ENCODE results near the gene ZNF787. TPM values are rescaled to one million over a fixed set of nuclear protein-coding genes. Genes with fewer than 3 reads are reported as not detected.

Gene ZNF787

GRCh38 chr19:56071151-56071550, 49.9 kb downstream of the ZNF787 start:
- Histone ChIP-seq H3K4ac (ENCODE audit: low read depth, low read length) (no peak overlapping the region), H4K8ac (ENCODE audit: low read depth, low read length) (no peak overlapping the region), H3K9ac (ENCODE audit: low read length) (no peak overlapping the region), H2BK120ac (ENCODE audit: low read depth, low read length) (no peak overlapping the region), H3K27me3 (ENCODE audit: insufficient read depth, low read length, poor library complexity) (no peaks in the 10 kb centered on the region), H3K4me3 (ENCODE audit: low read length) (no peak overlapping the region), H3K56ac (ENCODE audit: low read length) (no peak overlapping the region), H3K79me2 (ENCODE audit: control insufficient read depth, insufficient read depth, low read length) (no peaks in the 10 kb centered on the region), H3K18ac (ENCODE audit: low read length) (no peak overlapping the region), H3K27ac (ENCODE audit: low read depth, low read length) (no peak overlapping the region), H3K36me3 (ENCODE audit: control insufficient read depth, insufficient read depth, low read length) (no peaks in the 10 kb centered on the region), H2BK5ac (ENCODE audit: low read length) (no peak overlapping the region), H3K4me2 (ENCODE audit: low read length) (no peak overlapping the region), H3K79me1 (ENCODE audit: low read length) (no peaks in the 10 kb centered on the region), H3K23ac (ENCODE audit: low read length) (no peak overlapping the region), H2BK15ac (replicated peaks; ENCODE audit: low read depth) (no peak overlapping the region), H3K4me1 (ENCODE audit: control insufficient read depth, low read depth, low read length) (no peaks in the 10 kb centered on the region), H4K5ac (ENCODE audit: low read length) (no peak overlapping the region), H2AK5ac (ENCODE audit: low read length) (no peak overlapping the region)
- peak; percentile 26 for DNase-seq
- no CpG with 5 or more reads among the region's 4 CpGs for WGBS (ENCODE audit: extremely low coverage, insufficient coverage, low lambda C conversion rate)

DNA sequence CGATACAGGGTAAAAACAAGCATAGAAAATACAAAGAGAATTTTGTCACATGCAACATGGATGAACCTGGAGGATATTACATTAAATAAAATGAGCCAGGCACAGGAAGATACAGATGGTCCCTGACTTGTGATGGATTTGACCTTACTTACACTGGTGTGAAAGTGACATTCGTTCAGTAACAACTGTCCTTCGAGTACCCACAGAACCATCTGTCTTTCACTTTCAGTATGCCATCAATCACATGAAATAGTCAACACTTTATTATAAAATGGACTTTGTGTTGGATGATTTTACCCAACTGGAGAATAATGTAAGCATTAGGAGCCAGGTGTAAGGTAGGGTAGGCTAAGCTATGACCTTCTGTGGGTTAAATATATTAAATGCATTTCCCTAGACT, 51.5 kb downstream of the ZNF787 start:
- Histone ChIP-seq H2BK15ac (replicated peaks; ENCODE audit: low read depth) (no peak overlapping the region), H4K8ac (ENCODE audit: low read depth, low read length) (no peak overlapping the region), H2BK120ac (ENCODE audit: low read depth, low read length) (no peak overlapping the region), H3K4me1 (ENCODE audit: control insufficient read depth, low read depth, low read length) (no peaks in the 10 kb centered on the region), H3K23ac (ENCODE audit: low read length) (no peak overlapping the region), H3K56ac (ENCODE audit: low read length) (no peak overlapping the region), H3K9ac (ENCODE audit: low read length) (no peak overlapping the region), H3K36me3 (ENCODE audit: control insufficient read depth, insufficient read depth, low read length) (no peaks in the 10 kb centered on the region), H2BK5ac (ENCODE audit: low read length) (no peak overlapping the region), H3K18ac (ENCODE audit: low read length) (no peak overlapping the region), H3K4me2 (ENCODE audit: low read length) (no peak overlapping the region), H3K4me3 (ENCODE audit: low read length) (no peak overlapping the region), H3K79me2 (ENCODE audit: control insufficient read depth, insufficient read depth, low read length) (no peaks in the 10 kb centered on the region), H3K27me3 (ENCODE audit: insufficient read depth, low read length, poor library complexity) (no peaks in the 10 kb centered on the region), H2AK5ac (ENCODE audit: low read length) (no peak overlapping the region), H3K4ac (ENCODE audit: low read depth, low read length) (no peak overlapping the region), H3K27ac (ENCODE audit: low read depth, low read length) (no peak overlapping the region), H4K5ac (ENCODE audit: low read length) (no peak overlapping the region), H3K79me1 (ENCODE audit: low read length) (no peaks in the 10 kb centered on the region)
- no peak for DNase-seq
- no CpG with 5 or more reads among the region's 3 CpGs for WGBS (ENCODE audit: extremely low coverage, insufficient coverage, low lambda C conversion rate)

- Histone ChIP-seq H3K27me3 (ENCODE audit: insufficient read depth, low read length, poor library complexity) (no peaks in the 10 kb centered on the region), H3K36me3 (ENCODE audit: control insufficient read depth, insufficient read depth, low read length) (no peaks in the 10 kb centered on the region), H3K4ac (ENCODE audit: low read depth, low read length) (no peak overlapping the region), H3K9ac (ENCODE audit: low read length) (no peak overlapping the region), H3K4me2 (ENCODE audit: low read length) (no peak overlapping the region), H2BK120ac (ENCODE audit: low read depth, low read length) (no peak overlapping the region), H3K27ac (ENCODE audit: low read depth, low read length) (no peak overlapping the region), H3K79me1 (ENCODE audit: low read length) (no peaks in the 10 kb centered on the region), H3K4me1 (ENCODE audit: control insufficient read depth, low read depth, low read length) (no peaks in the 10 kb centered on the region), H4K8ac (ENCODE audit: low read depth, low read length) (no peak overlapping the region), H2BK15ac (replicated peaks; ENCODE audit: low read depth) (no peak overlapping the region), H3K18ac (ENCODE audit: low read length) (no peak overlapping the region), H2BK5ac (ENCODE audit: low read length) (no peak overlapping the region), H4K5ac (ENCODE audit: low read length) (no peak overlapping the region), H3K79me2 (ENCODE audit: control insufficient read depth, insufficient read depth, low read length) (no peaks in the 10 kb centered on the region), H3K23ac (ENCODE audit: low read length) (no peak overlapping the region), H3K56ac (ENCODE audit: low read length) (no peak overlapping the region), H2AK5ac (ENCODE audit: low read length) (no peak overlapping the region), H3K4me3 (ENCODE audit: low read length) (no peak overlapping the region)
- no CpG with 5 or more reads among the region's 39 CpGs for WGBS (ENCODE audit: extremely low coverage, insufficient coverage, low lambda C conversion rate)
- DNase-seq = peak; percentile 66
Observed at GRCh38 chr19:56066152-56067023, 54.7 kb downstream of the ZNF787 start.

DNA sequence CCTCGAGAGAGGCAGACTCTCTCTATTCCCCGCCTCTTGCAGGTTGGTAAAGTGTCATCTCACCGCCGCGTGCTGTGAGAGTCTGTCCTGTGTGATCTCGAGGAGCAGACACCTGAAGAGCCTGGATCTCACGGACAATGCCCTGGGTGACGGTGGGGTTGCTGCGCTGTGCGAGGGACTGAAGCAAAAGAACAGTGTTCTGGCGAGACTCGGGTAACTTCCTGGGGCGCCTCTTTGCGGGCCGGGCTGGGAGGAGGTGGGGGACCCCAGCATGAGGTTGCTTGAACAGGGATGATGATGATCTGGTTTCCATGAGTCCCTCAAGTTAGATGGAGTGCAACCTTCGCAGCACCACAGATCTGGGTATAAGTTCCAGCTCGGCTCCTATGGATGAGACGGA, 67.5 kb downstream of the ZNF787 start:
- Histone ChIP-seq H3K4me2 (ENCODE audit: low read length) (no peak overlapping the region), H3K9ac (ENCODE audit: low read length) (no peak overlapping the region), H3K36me3 (ENCODE audit: control insufficient read depth, insufficient read depth, low read length) (no peaks in the 10 kb centered on the region), H2BK15ac (replicated peaks; ENCODE audit: low read depth) (no peak overlapping the region), H3K4ac (ENCODE audit: low read depth, low read length) (no peak overlapping the region), H3K79me1 (ENCODE audit: low read length) (no peaks in the 10 kb centered on the region), H3K4me3 (ENCODE audit: low read length) (no peak overlapping the region), H4K5ac (ENCODE audit: low read length) (no peak overlapping the region), H3K23ac (ENCODE audit: low read length) (no peak overlapping the region), H3K27ac (ENCODE audit: low read depth, low read length) (no peak overlapping the region), H2BK5ac (ENCODE audit: low read length) (no peak overlapping the region), H2AK5ac (ENCODE audit: low read length) (no peak overlapping the region), H3K4me1 (ENCODE audit: control insufficient read depth, low read depth, low read length) (no peaks in the 10 kb centered on the region), H3K27me3 (ENCODE audit: insufficient read depth, low read length, poor library complexity) (no peaks in the 10 kb centered on the region), H3K18ac (ENCODE audit: low read length) (no peak overlapping the region), H2BK120ac (ENCODE audit: low read depth, low read length) (no peak overlapping the region), H4K8ac (ENCODE audit: low read depth, low read length) (no peak overlapping the region), H3K79me2 (ENCODE audit: control insufficient read depth, insufficient read depth, low read length) (no peaks in the 10 kb centered on the region), H3K56ac (ENCODE audit: low read length) (no peak overlapping the region)
- WGBS (ENCODE audit: extremely low coverage, insufficient coverage, low lambda C conversion rate) = no CpG with 5 or more reads among the region's 18 CpGs
- no peak for DNase-seq

Small RNAs within 50 kb of the gene (small RNA-seq; reads per million reads assigned to genes)
- gene AC024580.2 (ENCODE audit: insufficient read depth) (not detected), gene RF00019 (ENCODE audit: insufficient read depth) (not detected)

Data from mesendoderm (in vitro differentiated cells).